MV-4-11 (cell line): Measurements from ENCODE around the gene TBC1D20.
"Not testable (repeated sequence)": the region's sequence is repeated elsewhere in the genome, so short reads cannot be mapped to it uniquely, and the experiment has no call there.

ENCODE experiments used
- DNase-seq: peaks from one replicate; lab custom pipeline; 2025; lab: John Stamatoyannopoulos, UW

TBC1D20 gene

GRCh38 chr20:401682-402495 lies 60.4 kb downstream of the TBC1D20 start:
- peak; percentile 4 for DNase-seq

- no peak for DNase-seq
Observed at GRCh38 chr20:400454-401275, 61.7 kb downstream of the TBC1D20 start.

GRCh38 chr20:400128-400453 lies 62.2 kb downstream of the TBC1D20 start:
- DNase-seq, result no peak

GRCh38 chr20:399182-399707 lies 63.1 kb downstream of the TBC1D20 start:
- no peak for DNase-seq

GRCh38 chr20:397432-398237 lies 64.7 kb downstream of the TBC1D20 start:
- no peak for DNase-seq

GRCh38 chr20:396619-397431 lies 65.5 kb downstream of the TBC1D20 start:
- DNase-seq, result no peak

- no peak for DNase-seq
Observed at GRCh38 chr20:396252-396618, 66.1 kb downstream of the TBC1D20 start.

GRCh38 chr20:393296-393695 lies 69.0 kb downstream of the TBC1D20 start:
- DNase-seq, result not testable (repeated sequence)

GRCh38 chr20:391041-391711 lies 71.2 kb downstream of the TBC1D20 start:
- no peak for DNase-seq

- DNase-seq, result no peak
Observed at GRCh38 chr20:389220-389619, 73.1 kb downstream of the TBC1D20 start.

- no peak for DNase-seq
Observed at GRCh38 chr20:388034-388994, 74.0 kb downstream of the TBC1D20 start.

GRCh38 chr20:387520-387919 lies 74.8 kb downstream of the TBC1D20 start:
- DNase-seq, result no peak

GRCh38 chr20:386634-387033 lies 75.7 kb downstream of the TBC1D20 start:
- DNase-seq, result not testable (repeated sequence)
